Measurements from ENCODE around the gene PPFIA1.

Gene PPFIA1

DNA sequence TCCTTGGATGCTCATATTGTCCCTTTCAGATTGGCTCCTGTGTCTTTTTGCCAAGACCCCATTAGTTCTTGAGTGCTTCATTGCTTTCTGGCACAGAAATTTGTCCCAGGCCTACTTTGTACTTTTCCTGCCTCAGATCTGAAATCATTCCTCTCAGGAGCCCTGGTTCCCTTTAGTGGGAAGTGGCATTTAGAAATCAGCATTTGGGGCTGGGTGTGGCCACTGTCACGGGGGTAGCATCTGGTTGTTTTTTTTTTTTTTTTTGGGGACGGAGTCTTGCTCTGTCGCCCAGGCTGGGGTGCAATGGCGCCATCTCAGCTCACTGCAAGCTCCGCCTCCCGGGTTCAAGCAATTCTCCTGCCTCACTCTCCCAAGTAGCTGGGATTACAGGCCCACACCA is 18.2 kb downstream of the PPFIA1 start:
- Histone ChIP-seq H3K9ac (ENCODE audit: low read length) (no peak overlapping the region), H3F3A (ENCODE audit: insufficient read depth) (no peaks in the 10 kb centered on the region), H3K9me2 (replicated peaks; ENCODE audit: insufficient read depth, low read length) (no peaks in the 10 kb centered on the region), H3K27ac (ENCODE audit: low read depth, low read length) (no peak overlapping the region), H3K36me3 (ENCODE audit: low read length) (peaks cover 4% of the 10 kb centered on the region; the same call in 1 of the 2 replicates), H2AFZ (ENCODE audit: low read depth, low read length, severe bottlenecking) (no peak overlapping the region), H3K4me3 (ENCODE audit: insufficient read depth, low read length, poor library complexity, severe bottlenecking) (no peak overlapping the region), H3K27me3 (ENCODE audit: low read length) (no peaks in the 10 kb centered on the region), H3K4me2 (ENCODE audit: low read depth, low read length, poor library complexity, severe bottlenecking) (no peak overlapping the region), H4K20me1 (ENCODE audit: low read depth, low read length) (no peaks in the 10 kb centered on the region), H3K9me3 (ENCODE audit: insufficient read depth, low read length) (no peaks in the 10 kb centered on the region), H3K79me2 (ENCODE audit: insufficient read depth, low read length) (peaks cover 28% of the 10 kb centered on the region)
- TF ChIP-seq, protein P1, sequence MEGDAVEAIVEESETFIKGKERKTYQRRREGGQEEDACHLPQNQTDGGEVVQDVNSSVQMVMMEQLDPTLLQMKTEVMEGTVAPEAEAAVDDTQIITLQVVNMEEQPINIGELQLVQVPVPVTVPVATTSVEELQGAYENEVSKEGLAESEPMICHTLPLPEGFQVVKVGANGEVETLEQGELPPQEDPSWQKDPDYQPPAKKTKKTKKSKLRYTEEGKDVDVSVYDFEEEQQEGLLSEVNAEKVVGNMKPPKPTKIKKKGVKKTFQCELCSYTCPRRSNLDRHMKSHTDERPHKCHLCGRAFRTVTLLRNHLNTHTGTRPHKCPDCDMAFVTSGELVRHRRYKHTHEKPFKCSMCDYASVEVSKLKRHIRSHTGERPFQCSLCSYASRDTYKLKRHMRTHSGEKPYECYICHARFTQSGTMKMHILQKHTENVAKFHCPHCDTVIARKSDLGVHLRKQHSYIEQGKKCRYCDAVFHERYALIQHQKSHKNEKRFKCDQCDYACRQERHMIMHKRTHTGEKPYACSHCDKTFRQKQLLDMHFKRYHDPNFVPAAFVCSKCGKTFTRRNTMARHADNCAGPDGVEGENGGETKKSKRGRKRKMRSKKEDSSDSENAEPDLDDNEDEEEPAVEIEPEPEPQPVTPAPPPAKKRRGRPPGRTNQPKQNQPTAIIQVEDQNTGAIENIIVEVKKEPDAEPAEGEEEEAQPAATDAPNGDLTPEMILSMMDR (IDR thresholded peaks at IDR 0.05; ENCODE audit: insufficient read depth, low read length, poor library complexity, severe bottlenecking) = no peak

GRCh38 chr11:70289582-70289981 is 19.1 kb downstream of the PPFIA1 start:
- Histone ChIP-seq H3K79me2 (ENCODE audit: insufficient read depth, low read length) (peaks cover 23% of the 10 kb centered on the region), H3K4me2 (ENCODE audit: low read depth, low read length, poor library complexity, severe bottlenecking) (no peak overlapping the region), H3K9me2 (replicated peaks; ENCODE audit: insufficient read depth, low read length) (no peaks in the 10 kb centered on the region), H3K27ac (ENCODE audit: low read depth, low read length) (no peak overlapping the region), H3K9me3 (ENCODE audit: insufficient read depth, low read length) (no peaks in the 10 kb centered on the region), H3K27me3 (ENCODE audit: low read length) (no peaks in the 10 kb centered on the region), H3K36me3 (ENCODE audit: low read length) (peaks cover 4% of the 10 kb centered on the region; the same call in 1 of the 2 replicates), H3K9ac (ENCODE audit: low read length) (no peak overlapping the region), H4K20me1 (ENCODE audit: low read depth, low read length) (no peaks in the 10 kb centered on the region), H3F3A (ENCODE audit: insufficient read depth) (no peaks in the 10 kb centered on the region), H3K4me3 (ENCODE audit: insufficient read depth, low read length, poor library complexity, severe bottlenecking) (no peak overlapping the region), H2AFZ (ENCODE audit: low read depth, low read length, severe bottlenecking) (no peak overlapping the region)
- TF ChIP-seq, protein P1 (IDR thresholded peaks at IDR 0.05; ENCODE audit: insufficient read depth, low read length, poor library complexity, severe bottlenecking) = no peak
- no peak for TF ChIP-seq EZH2phosphoT487 (conservative IDR thresholded peaks at IDR 0.05; ENCODE audit: low read length)

DNA sequence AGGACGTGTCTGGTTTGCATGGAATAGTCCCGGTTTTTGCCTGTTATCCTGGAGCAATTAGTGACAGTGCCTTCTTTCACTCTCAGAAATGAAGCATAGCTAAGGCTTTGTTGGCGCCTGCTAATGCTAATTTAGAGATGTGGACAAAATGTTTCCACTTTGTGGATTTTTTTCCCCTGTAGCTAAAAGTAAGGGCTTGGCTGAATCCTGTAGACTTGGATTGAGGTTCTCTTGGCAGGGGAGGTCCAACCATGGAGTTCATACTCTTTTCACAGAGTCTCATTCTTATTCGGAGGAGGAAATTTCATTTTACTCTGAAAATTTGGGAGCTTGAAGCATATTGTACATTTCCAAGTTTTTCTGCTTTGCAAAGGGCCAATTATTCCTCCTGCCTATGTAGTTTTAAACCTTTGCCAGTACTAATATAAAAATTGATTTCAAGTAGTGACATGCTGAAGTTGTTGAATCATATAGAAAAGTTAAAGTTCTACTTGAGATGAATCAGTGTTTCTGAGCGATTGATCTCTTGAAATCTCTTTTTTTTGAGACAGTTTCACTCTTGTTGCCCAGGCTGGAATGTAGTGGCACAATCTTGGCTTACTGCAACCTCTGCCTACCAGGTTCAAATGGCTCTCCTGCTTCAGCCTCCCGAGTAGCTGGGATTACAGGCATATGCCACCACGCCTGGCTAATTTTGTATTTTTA is 20.0 kb downstream of the PPFIA1 start:
- H3K4me2 ChIP-seq (ENCODE audit: low read depth, low read length, poor library complexity, severe bottlenecking) = no peak overlapping the region
- no peaks in the 10 kb centered on the region for H4K20me1 ChIP-seq (ENCODE audit: low read depth, low read length)
- peaks cover 4% of the 10 kb centered on the region; the same call in 1 of the 2 replicates for H3K36me3 ChIP-seq (ENCODE audit: low read length)

More for the DNA sequence above, 20.0 kb downstream of the PPFIA1 start:
- Histone ChIP-seq H3K9me2 (replicated peaks; ENCODE audit: insufficient read depth, low read length) (no peaks in the 10 kb centered on the region), H3K4me3 (ENCODE audit: insufficient read depth, low read length, poor library complexity, severe bottlenecking) (no peak overlapping the region), H3F3A (ENCODE audit: insufficient read depth) (no peaks in the 10 kb centered on the region), H2AFZ (ENCODE audit: low read depth, low read length, severe bottlenecking) (no peak overlapping the region), H3K9ac (ENCODE audit: low read length) (no peak overlapping the region), H3K9me3 (ENCODE audit: insufficient read depth, low read length) (no peaks in the 10 kb centered on the region), H3K79me2 (ENCODE audit: insufficient read depth, low read length) (peaks cover 23% of the 10 kb centered on the region), H3K27me3 (ENCODE audit: low read length) (no peaks in the 10 kb centered on the region), H3K27ac (ENCODE audit: low read depth, low read length) (no peak overlapping the region)
- no peak for TF ChIP-seq EZH2phosphoT487 (conservative IDR thresholded peaks at IDR 0.05; ENCODE audit: low read length)
- TF ChIP-seq, protein P1 (IDR thresholded peaks at IDR 0.05; ENCODE audit: insufficient read depth, low read length, poor library complexity, severe bottlenecking) = no peak
